ENCODE data around the gene SCN7A. TPM values are rescaled to one million over a fixed set of nuclear protein-coding genes. Genes with fewer than 3 reads are reported as not detected.

The SCN7A gene
- total RNA-seq, 1 donor from 2014 or later: 3.3 TPM

- H3K27ac Mint-ChIP-seq: no peak overlapping the region
- no peak overlapping the region for H3K4me3 Mint-ChIP-seq (ENCODE audit: low read depth)
- H3K9me3 Mint-ChIP-seq (ENCODE audit: low read depth): no peaks in the 10 kb centered on the region
- TF ChIP-seq CTCF (IDR thresholded peaks at IDR 0.05; ENCODE audit: unreplicated experiment): no peak
- no peaks in the 10 kb centered on the region for H3K36me3 Mint-ChIP-seq (ENCODE audit: insufficient read depth)
- peaks cover 3% of the 10 kb centered on the region for H3K4me1 Mint-ChIP-seq (ENCODE audit: low read depth)
- peaks cover 11% of the 10 kb centered on the region for H3K27me3 Mint-ChIP-seq
- no peak for DNase-seq (ENCODE audit: low spot score, unreplicated experiment)
Observed at GRCh38 chr2:166499281-166499680, 5.2 kb upstream of the SCN7A start.

- no peak for TF ChIP-seq CTCF (IDR thresholded peaks at IDR 0.05; ENCODE audit: unreplicated experiment)
- Mint-ChIP-seq H3K36me3 (ENCODE audit: insufficient read depth) (no peaks in the 10 kb centered on the region), H3K9me3 (ENCODE audit: low read depth) (no peaks in the 10 kb centered on the region), H3K4me3 (ENCODE audit: low read depth) (no peak overlapping the region), H3K27ac (no peak overlapping the region), H3K4me1 (ENCODE audit: low read depth) (peaks cover 5% of the 10 kb centered on the region), H3K27me3 (peaks cover 60% of the 10 kb centered on the region)
- DNase-seq (ENCODE audit: low spot score, unreplicated experiment): no peak
Observed at GRCh38 chr2:166491461-166491860, 2.6 kb downstream of the SCN7A start.

GRCh38 chr2:166487171-166487570 lies 6.9 kb downstream of the SCN7A start:
- TF ChIP-seq CTCF (IDR thresholded peaks at IDR 0.05; ENCODE audit: unreplicated experiment): no peak
- DNase-seq (ENCODE audit: low spot score, unreplicated experiment): no peak
- no peaks in the 10 kb centered on the region for H3K36me3 Mint-ChIP-seq (ENCODE audit: insufficient read depth)
- H3K4me3 Mint-ChIP-seq (ENCODE audit: low read depth): no peak overlapping the region
- peaks cover 35% of the 10 kb centered on the region for H3K27me3 Mint-ChIP-seq
- no peaks in the 10 kb centered on the region for H3K9me3 Mint-ChIP-seq (ENCODE audit: low read depth)
- H3K4me1 Mint-ChIP-seq (ENCODE audit: low read depth): peaks cover 7% of the 10 kb centered on the region
- no peak overlapping the region for H3K27ac Mint-ChIP-seq

- peaks cover 7% of the 10 kb centered on the region for H3K4me1 Mint-ChIP-seq (ENCODE audit: low read depth)
- TF ChIP-seq CTCF (IDR thresholded peaks at IDR 0.05; ENCODE audit: unreplicated experiment): no peak
- H3K36me3 Mint-ChIP-seq (ENCODE audit: insufficient read depth): no peaks in the 10 kb centered on the region
- H3K27me3 Mint-ChIP-seq: peaks cover 27% of the 10 kb centered on the region
- DNase-seq (ENCODE audit: low spot score, unreplicated experiment): no peak
- H3K27ac Mint-ChIP-seq: no peak overlapping the region
- H3K9me3 Mint-ChIP-seq (ENCODE audit: low read depth): no peaks in the 10 kb centered on the region
- H3K4me3 Mint-ChIP-seq (ENCODE audit: low read depth): no peak overlapping the region
Observed at GRCh38 chr2:166485558-166486178, 8.4 kb downstream of the SCN7A start.

- no peak for TF ChIP-seq CTCF (IDR thresholded peaks at IDR 0.05; ENCODE audit: unreplicated experiment)
- Mint-ChIP-seq H3K36me3 (ENCODE audit: insufficient read depth) (no peaks in the 10 kb centered on the region), H3K27me3 (no peaks in the 10 kb centered on the region), H3K9me3 (ENCODE audit: low read depth) (no peaks in the 10 kb centered on the region), H3K27ac (no peak overlapping the region), H3K4me3 (ENCODE audit: low read depth) (no peak overlapping the region), H3K4me1 (ENCODE audit: low read depth) (no peaks in the 10 kb centered on the region)
- DNase-seq (ENCODE audit: low spot score, unreplicated experiment): no peak
Observed at GRCh38 chr2:166472332-166472731, 21.7 kb downstream of the SCN7A start.
